ENCODE results near the gene ETV3. TPM values are rescaled to one million over a fixed set of nuclear protein-coding genes. Genes with fewer than 3 reads are reported as not detected.

The ETV3 gene
- total RNA-seq, 1 donor: 17.0 TPM

GRCh38 chr1:157153746-157154145 is 15.6 kb upstream of the ETV3 start:
- DNase-seq (ENCODE audit: low read depth): no peak
- no peak for TF ChIP-seq CTCF (IDR thresholded peaks at IDR 0.05; ENCODE audit: insufficient read depth, low read length)

GRCh38 chr1:157152510-157152909 is 14.3 kb upstream of the ETV3 start:
- DNase-seq (ENCODE audit: low read depth): no peak
- TF ChIP-seq CTCF (IDR thresholded peaks at IDR 0.05; ENCODE audit: insufficient read depth, low read length): no peak
- H3K4me3 ChIP-seq (ENCODE audit: low read depth, low read length): no peak overlapping the region

More at GRCh38 chr1:157153746-157154145, 15.6 kb upstream of the ETV3 start:
- H3K4me3 ChIP-seq (ENCODE audit: low read depth, low read length): no peak overlapping the region

- DNase-seq (ENCODE audit: low read depth): no peak
- no peak for TF ChIP-seq CTCF (IDR thresholded peaks at IDR 0.05; ENCODE audit: insufficient read depth, low read length)
Measured at GRCh38 chr1:157151506-157151905, 13.3 kb upstream of the ETV3 start.

GRCh38 chr1:157151073-157151472 is 12.9 kb upstream of the ETV3 start:
- DNase-seq (ENCODE audit: low read depth): no peak
- H3K4me3 ChIP-seq (ENCODE audit: low read depth, low read length): no peak overlapping the region
- TF ChIP-seq CTCF (IDR thresholded peaks at IDR 0.05; ENCODE audit: insufficient read depth, low read length): no peak

More at GRCh38 chr1:157151506-157151905, 13.3 kb upstream of the ETV3 start:
- H3K4me3 ChIP-seq (ENCODE audit: low read depth, low read length): no peak overlapping the region

GRCh38 chr1:157150631-157151030 is 12.4 kb upstream of the ETV3 start:
- DNase-seq (ENCODE audit: low read depth): no peak
- TF ChIP-seq CTCF (IDR thresholded peaks at IDR 0.05; ENCODE audit: insufficient read depth, low read length): no peak

GRCh38 chr1:157147906-157148700 is 9.9 kb upstream of the ETV3 start:
- TF ChIP-seq CTCF (IDR thresholded peaks at IDR 0.05; ENCODE audit: insufficient read depth, low read length): no peak
- H3K4me3 ChIP-seq (ENCODE audit: low read depth, low read length): no peak overlapping the region
- DNase-seq (ENCODE audit: low read depth): peak; percentile 36

More at GRCh38 chr1:157150631-157151030, 12.4 kb upstream of the ETV3 start:
- no peak overlapping the region for H3K4me3 ChIP-seq (ENCODE audit: low read depth, low read length)
